GM12873 (cell line): ENCODE measurements around the gene PSMF1.

Experiments
- TF ChIP-seq, protein P1 (sequence below): IDR thresholded peaks from 2 replicates; pipeline ENCODE4 v1.5.1; 2012; ENCODE audit warnings: low read depth, mild to moderate bottlenecking, moderate library complexity, low read length, control low read depth; ENCODE audit not compliant: insufficient read depth; ENCODE audit errors: missing control alignments

The PSMF1 gene

DNA sequence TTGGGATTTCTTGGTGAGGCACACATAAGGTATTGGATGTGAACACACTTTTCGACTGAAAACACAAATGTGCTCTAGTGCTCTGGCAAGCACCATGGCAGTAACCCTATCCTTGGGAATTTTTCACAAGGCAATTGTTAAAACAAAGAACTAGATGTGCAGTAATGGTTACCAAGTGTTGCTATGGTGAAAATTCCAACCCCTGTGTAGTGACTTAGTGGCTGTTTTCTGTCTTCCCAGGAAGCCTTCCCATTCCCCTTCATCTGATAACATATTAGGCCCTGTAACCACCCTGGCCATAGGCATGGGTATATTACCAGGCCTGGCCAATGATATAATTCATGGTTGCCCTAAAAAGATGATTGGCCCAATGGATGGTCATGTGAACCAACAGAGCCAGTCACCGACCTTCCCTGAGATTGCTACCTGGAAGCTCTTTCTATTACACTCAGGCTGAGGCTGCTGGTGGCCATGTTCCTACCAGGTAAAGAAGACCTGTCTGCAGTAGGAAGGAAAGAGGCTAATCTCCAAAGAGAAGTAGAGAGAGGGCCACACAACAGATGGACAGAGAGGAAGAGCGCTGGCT lies 89.0 kb downstream of the PSMF1 start:
- TF ChIP-seq, protein P1, sequence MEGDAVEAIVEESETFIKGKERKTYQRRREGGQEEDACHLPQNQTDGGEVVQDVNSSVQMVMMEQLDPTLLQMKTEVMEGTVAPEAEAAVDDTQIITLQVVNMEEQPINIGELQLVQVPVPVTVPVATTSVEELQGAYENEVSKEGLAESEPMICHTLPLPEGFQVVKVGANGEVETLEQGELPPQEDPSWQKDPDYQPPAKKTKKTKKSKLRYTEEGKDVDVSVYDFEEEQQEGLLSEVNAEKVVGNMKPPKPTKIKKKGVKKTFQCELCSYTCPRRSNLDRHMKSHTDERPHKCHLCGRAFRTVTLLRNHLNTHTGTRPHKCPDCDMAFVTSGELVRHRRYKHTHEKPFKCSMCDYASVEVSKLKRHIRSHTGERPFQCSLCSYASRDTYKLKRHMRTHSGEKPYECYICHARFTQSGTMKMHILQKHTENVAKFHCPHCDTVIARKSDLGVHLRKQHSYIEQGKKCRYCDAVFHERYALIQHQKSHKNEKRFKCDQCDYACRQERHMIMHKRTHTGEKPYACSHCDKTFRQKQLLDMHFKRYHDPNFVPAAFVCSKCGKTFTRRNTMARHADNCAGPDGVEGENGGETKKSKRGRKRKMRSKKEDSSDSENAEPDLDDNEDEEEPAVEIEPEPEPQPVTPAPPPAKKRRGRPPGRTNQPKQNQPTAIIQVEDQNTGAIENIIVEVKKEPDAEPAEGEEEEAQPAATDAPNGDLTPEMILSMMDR: no peak

GRCh38 chr20:1209447-1210387 lies 91.3 kb downstream of the PSMF1 start:
- TF ChIP-seq, protein P1: no peak

GRCh38 chr20:1210501-1210900 lies 92.1 kb downstream of the PSMF1 start:
- TF ChIP-seq, protein P1: no peak

- TF ChIP-seq, protein P1: no peak
Measured at GRCh38 chr20:1212023-1212422, 93.6 kb downstream of the PSMF1 start.

DNA sequence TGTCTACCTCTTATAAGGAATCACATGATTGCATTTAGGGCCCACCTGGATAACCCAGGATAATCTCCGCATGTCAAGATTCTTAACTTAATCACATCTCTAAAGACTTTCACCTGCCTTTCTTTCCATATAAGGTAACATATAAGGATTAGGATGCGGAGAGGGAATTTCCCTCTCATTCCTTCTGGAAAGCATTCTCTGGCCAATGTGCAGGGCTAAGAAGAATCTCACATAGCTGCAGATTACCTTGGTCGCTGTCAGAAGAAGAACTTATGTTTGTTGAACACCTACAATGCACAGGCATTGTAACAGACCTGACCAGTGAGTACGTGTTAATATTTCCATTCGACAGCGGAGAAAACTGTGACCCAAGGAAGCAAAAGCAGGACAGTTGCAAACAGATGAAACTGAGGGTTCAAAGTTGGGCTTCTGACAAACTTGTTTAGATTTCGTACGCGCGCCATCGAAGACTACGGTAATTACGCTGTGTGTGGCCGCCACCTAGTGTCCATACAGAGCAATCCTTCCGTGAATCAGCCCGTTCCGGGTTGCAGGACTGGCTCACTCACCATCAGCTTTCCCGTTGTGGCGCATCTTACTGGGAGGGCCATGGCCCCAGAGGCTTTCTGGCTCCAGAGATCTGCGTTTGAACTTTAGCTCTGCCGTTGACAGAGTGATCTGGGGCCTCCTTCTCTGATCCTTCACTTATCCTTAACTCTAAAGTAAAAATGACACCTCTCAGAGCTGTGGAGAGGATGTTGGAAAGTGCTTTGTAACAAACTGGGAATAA lies 94.4 kb downstream of the PSMF1 start:
- TF ChIP-seq, protein P1: peak; percentile 95

DNA sequence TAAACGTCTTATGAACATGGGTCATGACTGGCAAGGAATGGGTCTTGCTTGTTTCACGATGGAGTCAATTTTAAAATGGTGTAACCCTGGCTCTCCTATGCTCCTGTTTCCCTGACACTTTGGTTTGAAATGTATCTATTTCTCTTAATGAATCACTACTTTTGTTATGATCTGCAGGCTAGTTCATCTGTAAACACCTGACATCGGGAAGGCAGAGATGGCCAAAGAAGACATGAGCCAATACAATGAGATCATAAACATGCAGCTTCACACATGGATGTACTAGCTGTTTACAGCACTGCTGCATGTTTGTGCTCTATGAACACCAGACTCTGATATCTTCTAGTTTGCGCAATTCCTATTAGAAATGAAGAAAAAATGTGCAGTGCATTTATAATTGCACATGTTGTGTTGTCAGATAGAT lies 96.4 kb downstream of the PSMF1 start:
- TF ChIP-seq, protein P1: no peak
